HL-60/S4 (cell line): ENCODE results near the gene TLE4.

Experiments
- in situ Hi-C: fragments of 300-500 bp; cut with MboI; formaldehyde crosslinking; loops from 2 replicates; pipeline ENCODE4 v1.14.3; 2022; ENCODE audit warnings: low sequenced_read_pairs

Gene TLE4

DNA sequence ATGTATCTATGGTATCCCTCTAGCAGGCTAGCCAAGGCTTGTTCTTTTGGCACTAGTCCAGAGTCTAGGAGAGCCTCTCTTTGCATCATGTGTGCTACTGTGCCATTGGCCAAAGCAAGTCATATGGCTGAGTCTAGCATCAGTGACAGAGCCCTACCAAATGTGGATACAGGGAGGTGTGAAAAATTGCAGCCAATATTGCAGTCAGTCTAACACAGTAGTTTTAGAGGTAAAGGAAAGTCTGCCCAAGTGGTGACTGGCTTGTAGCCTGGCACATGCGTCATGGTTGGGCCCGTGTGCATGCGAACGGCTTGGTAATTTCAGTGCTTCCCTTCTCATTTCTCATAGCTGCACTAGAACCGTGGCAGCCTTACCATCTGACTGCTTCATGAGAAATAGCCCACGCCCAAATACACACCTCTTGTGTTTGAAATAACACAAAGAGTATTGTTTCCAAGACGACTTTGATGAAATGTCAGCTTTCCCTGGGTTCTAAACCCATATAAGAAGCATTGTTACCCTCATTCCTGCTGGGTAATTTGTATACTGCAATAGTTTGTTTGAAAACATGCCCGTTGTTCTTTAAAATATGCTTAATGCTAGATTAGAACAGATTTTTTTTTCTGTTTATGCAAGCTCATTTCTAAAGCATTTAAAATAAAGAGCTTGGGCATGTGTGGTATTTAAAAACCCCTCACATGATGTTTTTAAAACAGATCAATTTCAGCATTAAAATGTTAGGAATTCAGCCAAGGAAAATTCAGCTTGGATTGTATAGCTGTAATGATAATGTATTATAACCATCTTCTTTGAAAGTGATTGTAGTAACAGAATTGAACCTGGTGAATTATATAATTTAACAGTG is 113.2 kb downstream of the TLE4 start:
- in situ Hi-C loops: no loop called here

DNA sequence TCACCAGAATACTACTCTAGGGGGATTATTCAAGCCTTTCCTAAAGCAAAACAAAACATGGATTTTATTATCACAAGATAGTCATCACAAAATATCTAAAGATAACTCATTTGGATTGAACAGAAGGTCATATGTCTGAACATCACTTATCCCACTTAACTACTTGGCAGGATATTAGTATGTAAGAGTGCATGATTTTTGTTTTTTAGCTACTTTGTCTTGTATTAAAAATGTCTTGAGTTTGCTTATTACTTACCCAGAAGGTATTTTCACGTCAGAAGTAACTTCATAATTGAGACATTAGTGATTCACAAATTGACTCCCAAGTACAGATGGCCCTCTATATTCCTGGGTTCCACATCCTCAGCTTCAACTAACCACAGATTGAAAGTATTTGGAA is 113.8 kb downstream of the TLE4 start:
- in situ Hi-C loops: no loop called here

DNA sequence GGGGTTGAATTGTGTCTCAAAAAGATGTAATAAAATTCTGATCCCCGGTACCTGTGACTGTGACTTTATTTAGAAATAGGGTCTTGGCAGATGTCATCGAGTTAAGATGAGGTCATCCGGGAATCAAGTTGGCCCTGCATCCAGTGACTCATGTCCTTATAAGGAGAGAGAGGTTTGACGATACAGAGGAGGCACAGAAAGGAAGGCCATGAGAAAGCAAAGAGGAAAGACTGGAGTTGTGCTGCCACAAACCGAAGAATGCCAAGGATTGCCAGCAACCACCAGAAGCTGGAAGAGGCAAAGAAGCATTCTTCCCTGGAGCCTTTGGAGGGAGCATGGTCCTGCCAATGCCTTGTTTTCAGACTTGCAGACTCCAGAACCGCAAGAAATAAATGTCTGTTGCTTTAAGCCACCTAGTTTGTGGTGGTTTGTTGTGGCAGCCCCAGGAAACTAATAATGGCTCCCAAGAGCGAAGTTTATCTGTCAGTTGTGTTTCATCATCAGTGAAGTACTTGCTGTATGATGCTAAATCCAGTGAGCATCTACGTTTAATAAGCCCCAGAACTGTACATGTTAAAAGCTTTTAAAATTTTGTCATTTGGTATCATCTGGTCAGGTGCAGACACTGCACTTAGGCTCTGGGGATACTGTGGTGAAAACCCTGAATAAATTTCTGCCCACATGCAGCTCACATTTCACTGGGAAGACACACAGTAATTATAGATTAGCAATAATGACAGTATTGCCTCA is 114.8 kb downstream of the TLE4 start:
- in situ Hi-C loops: no loop called here

DNA sequence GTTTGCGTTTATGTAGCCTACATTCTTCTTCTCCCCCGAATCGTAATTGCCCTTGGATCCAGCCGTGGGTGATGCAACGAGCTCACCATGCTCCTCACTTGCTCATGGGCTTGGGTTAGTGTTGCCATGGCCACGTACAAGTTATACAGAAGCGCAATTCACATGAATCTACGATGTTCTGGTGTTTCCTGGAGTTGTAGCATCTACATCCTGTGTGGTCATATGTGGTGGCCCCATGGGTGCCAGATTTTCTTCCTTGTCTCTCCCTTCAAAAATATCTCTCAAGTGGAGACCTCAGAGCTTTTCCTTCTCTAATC is 115.3 kb downstream of the TLE4 start:
- in situ Hi-C loops: no loop called here

DNA sequence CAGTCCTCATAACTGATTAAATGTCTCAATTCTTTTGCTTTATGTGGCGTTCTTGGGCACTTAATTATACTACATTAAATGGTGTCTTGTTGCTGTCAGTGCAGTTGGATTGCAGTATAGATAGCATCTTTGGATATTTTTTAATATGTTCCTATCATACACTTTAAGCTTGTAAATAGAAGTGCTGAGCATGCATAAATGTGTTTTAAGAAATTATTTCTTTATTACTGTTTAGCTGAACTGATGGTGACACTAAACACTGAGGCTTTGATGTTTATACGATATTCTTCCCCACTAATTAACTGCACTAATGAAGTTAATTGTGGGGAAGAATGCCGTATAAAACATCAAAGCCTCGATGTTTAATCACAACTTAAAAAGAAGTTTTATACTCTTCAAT is 116.6 kb downstream of the TLE4 start:
- in situ Hi-C loops: no loop called here

DNA sequence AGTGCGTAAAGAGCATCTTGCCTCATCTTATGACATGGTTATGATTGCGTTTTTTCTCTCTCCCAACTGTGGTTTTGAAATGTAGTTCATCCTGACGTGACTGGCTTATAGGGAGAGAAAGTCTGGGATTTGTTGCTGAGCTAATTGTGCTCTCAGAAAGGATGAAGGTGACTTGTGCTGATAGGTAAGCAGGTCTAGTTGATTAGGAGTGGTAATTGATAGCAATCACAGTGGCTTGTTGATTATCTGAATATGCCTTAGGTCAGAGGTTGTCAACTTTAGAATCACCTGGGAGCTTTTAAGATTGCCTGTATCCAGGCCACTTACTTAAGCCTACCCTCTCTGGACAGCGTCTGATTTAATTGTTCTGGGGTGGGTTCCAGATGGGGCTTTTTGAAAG is 117.8 kb downstream of the TLE4 start:
- in situ Hi-C loops: no loop called here

DNA sequence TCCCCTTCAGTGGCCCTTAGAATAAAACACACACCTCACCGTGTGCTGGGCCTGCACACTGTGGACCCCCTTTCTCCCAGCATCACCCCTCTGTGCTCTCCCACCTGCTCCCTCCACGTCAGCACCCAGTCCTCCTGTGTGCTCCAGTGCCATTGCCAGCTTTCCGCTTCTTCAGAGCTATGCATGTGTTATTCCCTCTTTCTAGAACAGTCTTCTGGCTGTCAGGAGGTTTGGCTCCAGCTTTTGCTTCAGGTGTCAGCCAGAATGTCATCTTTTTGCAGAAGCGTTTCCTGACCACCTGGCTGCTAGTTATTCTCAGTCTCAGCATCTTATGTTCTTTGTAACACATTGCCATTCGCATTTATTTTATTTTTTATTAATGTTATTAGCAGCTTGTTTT is 119.7 kb downstream of the TLE4 start:
- in situ Hi-C loops: no loop called here

DNA sequence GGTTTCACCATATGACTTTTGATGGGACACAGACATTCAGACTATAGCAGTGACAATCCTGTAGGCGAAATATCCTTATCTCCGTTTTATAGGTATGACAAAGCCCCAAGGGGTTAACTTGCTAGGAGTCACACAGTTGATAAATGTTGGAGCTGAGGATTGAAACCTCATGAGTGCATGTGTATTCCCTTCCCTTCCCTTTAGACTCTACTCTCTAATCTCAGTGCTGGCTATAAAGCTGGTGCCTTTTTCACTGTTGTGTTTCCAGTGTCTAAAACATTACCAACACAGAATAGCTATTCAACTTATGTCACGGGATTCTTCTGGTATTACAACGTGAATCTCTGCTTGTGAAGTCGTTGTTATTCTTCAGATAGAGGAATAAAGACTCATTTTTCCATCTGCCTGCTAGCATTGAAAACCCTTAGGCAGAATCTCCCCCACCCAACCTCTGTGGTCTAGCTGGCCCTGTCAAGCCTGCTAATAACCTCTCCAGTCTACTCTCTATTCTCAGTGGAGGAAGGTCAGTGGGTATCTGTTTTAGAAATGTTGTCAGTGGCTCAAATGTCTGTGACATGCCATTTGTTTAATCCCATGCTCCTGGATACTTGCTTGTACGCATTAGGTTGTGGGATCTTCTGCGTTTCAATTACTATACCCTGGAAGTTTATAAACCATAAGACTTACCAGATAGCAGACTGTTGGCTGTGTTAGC is 121.2 kb downstream of the TLE4 start:
- in situ Hi-C loops: no loop called here

DNA sequence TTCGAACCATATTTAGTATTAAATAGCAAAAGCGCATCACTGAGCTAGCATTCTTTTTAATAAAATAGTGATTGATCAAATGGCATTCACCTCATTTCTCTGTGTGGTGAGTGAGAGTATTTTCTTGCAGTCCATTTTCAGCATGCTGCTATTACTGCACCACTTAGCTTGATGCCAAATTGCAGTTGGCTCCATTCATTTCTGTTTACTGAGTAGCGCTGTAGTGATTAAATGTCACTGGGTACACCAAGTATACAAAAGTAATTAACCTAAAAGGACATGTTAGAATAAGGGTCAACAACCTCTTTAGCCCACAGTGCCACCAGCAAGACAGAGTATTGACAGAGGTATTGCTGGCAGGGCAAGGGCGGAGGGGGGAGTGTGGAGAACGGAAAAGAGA is 122.0 kb downstream of the TLE4 start:
- in situ Hi-C loops: no loop called here

DNA sequence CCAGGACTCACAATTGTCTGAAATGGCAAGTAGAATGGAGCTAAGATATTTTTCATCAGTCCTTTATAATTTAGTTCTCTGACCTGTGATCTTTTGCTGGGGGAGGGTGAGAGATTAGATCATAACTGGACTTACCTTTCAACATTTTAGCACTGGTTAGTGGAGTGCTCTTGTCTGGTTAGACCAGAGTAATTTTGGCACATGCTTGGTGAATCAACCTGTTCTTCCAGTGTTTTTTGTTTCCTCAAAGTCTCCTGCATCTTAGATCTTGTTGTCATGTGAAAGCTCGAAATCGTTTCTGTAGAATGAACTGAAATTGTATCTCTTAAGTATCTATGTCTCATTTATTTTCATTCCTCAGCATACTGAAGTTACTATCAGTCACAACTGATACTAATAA is 122.4 kb downstream of the TLE4 start:
- in situ Hi-C loops: no loop called here

DNA sequence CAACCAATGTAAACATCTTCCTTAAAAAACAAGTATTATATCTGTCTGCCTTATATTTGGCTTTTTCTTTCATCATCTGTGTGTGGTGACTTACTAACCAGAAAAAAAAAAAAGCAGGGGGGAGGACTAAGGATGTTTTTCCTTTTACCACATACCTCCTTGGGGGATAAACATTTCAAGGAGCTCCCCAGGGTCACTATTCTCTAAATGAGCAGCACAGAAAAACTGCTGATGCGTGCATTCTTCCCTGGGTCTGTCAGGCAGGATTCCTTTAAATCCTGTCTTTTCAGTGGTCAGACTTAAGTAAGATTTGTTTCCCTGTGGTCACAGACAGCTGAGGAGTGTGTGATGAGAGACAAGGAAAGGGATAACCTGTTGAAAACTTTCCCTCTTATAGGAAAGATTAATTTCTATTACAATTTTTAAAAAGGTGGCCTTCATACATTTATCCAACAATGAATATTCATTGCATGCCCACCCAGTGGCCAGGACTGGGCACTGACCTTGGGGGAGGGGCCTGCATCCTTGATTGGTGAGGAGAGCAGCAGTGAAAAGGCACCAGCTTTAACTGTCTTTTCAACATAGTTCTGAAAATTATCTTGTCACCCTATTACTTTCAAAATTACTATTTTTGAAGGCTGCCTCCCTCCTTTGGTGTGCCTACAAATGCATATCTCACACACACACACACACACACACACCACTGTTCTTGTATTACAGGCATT is 123.1 kb downstream of the TLE4 start:
- in situ Hi-C loops: no loop called here

DNA sequence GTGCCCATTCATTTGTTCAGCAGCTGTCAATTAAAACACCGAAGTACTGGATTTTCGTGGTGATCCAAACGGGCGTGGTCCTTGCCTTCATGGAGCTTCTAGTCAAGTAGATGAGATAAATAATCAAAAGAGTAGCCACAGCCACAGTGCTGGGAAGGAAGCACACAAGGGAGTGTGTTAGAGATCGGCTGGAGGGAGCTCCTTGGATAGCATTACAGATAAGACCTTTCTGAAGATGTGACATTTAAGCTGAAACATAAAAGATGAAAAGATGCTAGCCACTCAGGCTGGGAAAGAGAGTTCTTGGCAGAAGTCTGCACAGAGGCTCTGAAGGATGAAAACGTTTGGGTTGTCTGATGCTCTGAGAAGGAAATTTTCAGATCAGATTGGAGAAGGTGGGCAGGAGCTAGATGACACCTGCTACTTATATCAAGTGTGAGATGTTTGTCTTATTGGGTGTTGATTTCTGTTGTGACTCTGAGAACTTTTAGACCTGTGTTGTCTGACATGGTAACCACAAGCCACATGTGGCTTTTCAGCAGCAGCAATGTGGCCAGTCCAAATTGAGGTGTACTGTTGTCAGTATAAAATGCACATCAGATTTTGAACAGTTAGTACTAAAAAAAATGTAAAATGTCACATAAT is 123.9 kb downstream of the TLE4 start:
- in situ Hi-C loops: no loop called here

DNA sequence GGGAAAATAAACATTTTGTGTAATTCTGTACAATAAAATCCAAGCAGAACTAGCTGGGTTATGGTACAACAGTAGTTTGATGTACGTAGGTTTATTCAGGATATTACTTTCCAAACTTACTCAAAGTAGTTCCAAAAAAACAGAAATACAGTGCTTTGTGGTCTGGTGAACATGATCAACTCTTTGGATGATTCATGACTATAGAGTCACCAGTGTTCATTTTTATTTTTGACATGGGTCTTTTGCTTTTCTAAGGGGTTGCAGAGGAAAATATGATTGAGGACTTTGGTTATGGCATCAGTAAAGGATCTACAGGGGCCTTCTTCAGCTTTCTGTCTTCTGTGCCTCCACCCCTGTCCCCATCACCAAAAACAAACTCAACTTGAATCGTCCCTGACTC is 127.2 kb downstream of the TLE4 start:
- in situ Hi-C loops: no loop called here

DNA sequence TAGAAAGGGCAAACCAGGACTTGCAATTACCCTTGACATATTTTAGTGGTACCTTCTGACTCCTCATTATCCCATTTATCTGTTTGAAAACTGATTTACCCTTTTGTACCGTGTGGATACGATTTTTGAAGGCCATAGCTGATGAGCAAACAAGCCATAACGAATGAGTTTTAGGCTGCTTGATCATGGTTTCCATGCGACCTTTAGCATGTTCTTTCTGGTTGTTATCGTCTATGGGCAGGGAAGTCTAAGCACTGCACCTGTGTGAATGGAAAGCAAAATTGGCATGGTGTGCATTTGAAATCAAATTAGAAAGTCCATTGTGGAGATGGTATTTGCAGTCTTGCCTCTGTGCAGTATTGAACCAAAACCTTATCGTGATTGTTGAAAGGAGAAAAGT is 127.7 kb downstream of the TLE4 start:
- in situ Hi-C loops: no loop called here

DNA sequence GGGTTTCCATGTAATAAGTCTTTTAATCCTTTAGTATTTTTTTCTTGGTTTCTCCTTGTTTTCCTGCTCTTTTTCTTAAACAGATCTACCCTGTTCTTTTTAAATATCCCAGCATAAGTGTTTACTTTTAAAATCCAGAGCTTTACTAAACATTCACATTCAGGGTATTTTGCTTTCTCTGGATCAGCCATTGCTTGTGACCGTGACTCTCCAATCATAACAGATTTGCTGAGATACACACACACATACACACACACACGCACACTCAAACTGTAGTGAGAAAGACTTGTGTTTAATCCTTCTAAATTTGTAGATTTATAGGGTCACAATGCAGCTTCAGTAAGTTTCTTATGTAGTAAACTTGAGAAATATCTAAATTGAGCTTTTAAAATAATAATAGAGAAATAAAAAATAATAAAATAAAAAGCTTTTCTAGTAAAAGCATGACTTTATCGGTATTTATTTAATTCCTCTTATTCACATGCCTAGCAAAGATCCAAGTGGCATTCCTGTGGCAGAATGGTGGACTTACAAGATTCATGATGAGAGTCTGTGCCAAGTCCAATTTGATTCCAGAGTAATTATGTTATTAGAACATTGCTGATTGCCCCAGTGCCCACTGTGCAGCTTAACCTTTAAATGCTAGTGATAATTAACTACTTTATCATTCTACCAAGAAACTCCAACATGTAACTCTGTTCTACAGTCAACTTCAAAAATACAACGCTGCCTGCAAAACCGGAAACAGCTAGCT is 129.0 kb downstream of the TLE4 start:
- in situ Hi-C loops: no loop called here

DNA sequence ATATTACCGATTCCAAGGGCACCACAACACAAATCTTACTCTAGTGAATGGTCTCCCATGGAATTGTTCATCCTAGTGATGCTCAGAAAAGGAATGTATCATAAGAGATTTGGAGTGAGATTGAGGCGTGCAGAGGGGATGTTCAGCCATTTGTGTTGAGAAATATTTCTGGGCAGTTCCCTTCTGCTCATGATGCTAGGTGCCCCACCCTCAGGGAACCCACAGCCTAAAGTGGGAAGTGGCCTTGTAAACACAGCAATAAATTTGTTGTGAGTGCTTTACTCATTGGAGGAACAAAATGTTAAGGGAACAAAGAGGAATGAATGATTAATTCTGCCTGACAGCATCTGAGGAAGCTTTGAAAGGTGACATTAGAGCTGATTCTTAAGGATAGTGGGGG is 129.9 kb downstream of the TLE4 start:
- in situ Hi-C loops: no loop called here

DNA sequence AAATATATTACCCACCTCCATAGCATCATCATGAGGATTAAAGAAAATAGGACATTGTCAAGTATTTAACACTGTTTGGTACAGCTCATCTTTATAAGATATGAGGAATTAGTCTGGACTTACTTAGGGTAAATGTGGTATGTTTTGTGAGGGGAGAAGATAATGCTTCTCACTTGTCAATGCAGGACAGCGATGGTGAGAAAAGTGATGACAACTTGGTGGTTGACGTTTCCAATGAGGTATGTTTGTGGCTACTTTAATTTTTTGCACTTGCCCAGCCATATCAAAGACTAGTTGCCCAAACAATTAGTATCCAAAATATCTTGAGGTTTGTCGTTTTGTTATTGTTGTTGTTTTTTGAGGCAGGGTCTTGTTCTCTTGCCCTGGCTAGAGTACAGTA is 133.9 kb downstream of the TLE4 start:
- in situ Hi-C loops: no loop called here

DNA sequence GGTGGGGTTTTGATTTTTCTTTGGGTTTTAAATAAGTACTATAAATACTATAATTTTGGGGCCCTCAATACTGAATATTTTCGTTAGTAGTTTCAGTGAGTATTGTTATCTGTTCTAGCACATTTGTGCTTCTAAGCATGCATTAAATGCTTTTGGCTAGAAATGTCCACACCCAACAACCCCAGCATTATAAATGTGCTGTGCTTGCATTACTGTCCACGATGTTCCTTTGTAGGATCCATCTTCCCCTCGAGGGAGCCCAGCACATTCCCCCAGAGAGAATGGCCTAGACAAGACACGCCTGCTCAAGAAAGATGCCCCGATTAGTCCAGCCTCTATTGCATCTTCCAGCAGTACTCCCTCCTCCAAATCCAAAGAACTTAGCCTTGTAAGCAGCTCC is 134.7 kb downstream of the TLE4 start:
- in situ Hi-C loops: no loop called here

DNA sequence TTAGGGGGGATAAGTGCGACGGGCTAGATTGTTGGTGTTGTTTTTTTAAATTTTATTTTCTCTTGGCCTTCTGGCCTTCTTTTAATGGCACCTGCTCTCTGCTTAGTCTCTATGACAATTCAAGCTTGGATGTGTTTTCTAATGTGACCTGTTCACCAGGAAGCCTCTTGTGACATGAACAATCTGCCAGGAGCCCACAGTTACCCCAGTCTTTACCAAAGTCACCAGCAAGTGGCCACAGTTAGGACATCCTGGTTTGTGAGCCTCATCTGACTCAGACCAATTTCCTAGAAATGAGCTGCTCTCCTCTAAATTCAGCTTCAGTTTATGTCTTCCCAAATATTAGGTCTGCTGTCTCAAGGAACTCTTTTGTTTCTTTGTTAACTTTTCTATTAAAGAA is 135.8 kb downstream of the TLE4 start:
- in situ Hi-C loops: no loop called here

DNA sequence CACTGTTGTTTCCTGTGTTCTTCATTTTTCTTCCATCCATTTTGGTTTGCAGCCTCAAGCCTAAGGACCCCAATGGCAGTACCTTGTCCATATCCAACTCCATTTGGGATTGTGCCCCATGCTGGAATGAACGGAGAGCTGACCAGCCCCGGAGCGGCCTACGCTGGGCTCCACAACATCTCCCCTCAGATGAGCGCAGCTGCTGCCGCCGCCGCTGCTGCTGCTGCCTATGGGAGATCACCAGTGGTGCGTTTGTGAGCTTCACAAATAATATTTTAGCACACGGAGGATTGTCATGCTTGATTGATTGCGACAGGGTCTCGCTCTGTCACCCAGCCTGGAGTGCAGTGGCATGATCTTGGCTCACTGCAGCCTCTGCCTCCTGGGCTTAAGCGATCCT is 136.8 kb downstream of the TLE4 start:
- in situ Hi-C loops: no loop called here
